Measurements from ENCODE around the gene OLR1. TPM values are rescaled to one million over a fixed set of nuclear protein-coding genes. Genes with fewer than 3 reads are reported as not detected.

The OLR1 gene
- total RNA-seq, 1 experiment from 2014 or later: not detected

DNA sequence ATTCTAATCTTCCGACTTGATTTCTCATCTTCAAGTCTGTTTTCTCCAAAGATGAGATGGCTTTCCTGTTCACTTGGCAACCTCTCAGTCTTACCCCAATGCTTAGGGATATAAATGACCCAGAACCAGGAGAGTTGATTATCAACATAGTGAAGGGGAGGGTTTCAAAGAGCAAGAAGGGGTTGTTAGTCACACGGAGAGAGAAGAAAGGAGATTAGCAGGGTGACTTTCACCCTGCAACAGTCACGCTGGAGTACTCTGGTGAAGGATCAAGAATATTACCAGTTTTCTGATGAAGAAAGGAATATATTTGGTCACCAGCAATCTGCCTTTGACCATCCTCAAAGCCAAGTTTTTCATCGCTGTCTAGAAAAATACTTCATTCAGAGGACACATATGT, 6.9 kb upstream of the OLR1 start, which contains the start of gene TMEM52B:
TMEM52B (plus strand) TSS at position 212 of the 400 bp plus-strand sequence. CDS start 543 bp downstream, outside the sequence.
- H3K4me3 Mint-ChIP-seq: no peak within 1 kb of the TSS
- ChIA-PET POLR2A (no interaction called here), CTCF (no interaction called here)
- ATAC-seq (no peak), DNase-seq (ENCODE audit: low spot score) (no peak)
- H3K27me3 Mint-ChIP-seq (ENCODE audit: low read depth): no peaks in the 10 kb centered on the region
- H3K36me3 Mint-ChIP-seq: no peaks in the 10 kb centered on the region
- peaks cover 11% of the 10 kb centered on the region for H3K4me1 Mint-ChIP-seq
- no peak within 1 kb of the TSS for H3K27ac Mint-ChIP-seq
- no peaks in the 10 kb centered on the region for H3K9me3 Mint-ChIP-seq
- TF ChIP-seq, protein P1, sequence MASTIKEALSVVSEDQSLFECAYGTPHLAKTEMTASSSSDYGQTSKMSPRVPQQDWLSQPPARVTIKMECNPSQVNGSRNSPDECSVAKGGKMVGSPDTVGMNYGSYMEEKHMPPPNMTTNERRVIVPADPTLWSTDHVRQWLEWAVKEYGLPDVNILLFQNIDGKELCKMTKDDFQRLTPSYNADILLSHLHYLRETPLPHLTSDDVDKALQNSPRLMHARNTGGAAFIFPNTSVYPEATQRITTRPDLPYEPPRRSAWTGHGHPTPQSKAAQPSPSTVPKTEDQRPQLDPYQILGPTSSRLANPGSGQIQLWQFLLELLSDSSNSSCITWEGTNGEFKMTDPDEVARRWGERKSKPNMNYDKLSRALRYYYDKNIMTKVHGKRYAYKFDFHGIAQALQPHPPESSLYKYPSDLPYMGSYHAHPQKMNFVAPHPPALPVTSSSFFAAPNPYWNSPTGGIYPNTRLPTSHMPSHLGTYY (CRISPR knock-in tag; IDR thresholded peaks at IDR 0.05): no peak
- TF ChIP-seq ESRRA (CRISPR knock-in tag; IDR thresholded peaks at IDR 0.05; ENCODE audit: borderline replicate concordance) (no peak), NFE2L1 (CRISPR knock-in tag; IDR thresholded peaks at IDR 0.05) (no peak), JAZF1 (CRISPR knock-in tag; IDR thresholded peaks at IDR 0.05) (no peak), OVOL2 (CRISPR knock-in tag; IDR thresholded peaks at IDR 0.05; ENCODE audit: borderline replicate concordance) (no peak), ZNF121 (CRISPR knock-in tag; IDR thresholded peaks at IDR 0.05) (no peak), FOXP1 (CRISPR knock-in tag; IDR thresholded peaks at IDR 0.05; ENCODE audit: borderline replicate concordance) (no peak), ZNF396 (CRISPR knock-in tag; IDR thresholded peaks at IDR 0.05; ENCODE audit: borderline replicate concordance) (no peak), CBFB (CRISPR knock-in tag; IDR thresholded peaks at IDR 0.05; ENCODE audit: low read depth) (no peak)
- TF ChIP-seq, protein P2, sequence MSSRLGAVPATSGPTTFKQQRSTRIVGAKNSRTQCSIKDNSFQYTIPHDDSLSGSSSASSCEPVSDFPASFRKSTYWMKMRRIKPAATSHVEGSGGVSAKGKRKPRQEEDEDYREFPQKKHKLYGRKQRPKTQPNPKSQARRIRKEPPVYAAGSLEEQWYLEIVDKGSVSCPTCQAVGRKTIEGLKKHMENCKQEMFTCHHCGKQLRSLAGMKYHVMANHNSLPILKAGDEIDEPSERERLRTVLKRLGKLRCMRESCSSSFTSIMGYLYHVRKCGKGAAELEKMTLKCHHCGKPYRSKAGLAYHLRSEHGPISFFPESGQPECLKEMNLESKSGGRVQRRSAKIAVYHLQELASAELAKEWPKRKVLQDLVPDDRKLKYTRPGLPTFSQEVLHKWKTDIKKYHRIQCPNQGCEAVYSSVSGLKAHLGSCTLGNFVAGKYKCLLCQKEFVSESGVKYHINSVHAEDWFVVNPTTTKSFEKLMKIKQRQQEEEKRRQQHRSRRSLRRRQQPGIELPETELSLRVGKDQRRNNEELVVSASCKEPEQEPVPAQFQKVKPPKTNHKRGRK (CRISPR knock-in tag; IDR thresholded peaks at IDR 0.05; ENCODE audit: borderline replicate concordance): no peak
- TF ChIP-seq, protein P3, sequence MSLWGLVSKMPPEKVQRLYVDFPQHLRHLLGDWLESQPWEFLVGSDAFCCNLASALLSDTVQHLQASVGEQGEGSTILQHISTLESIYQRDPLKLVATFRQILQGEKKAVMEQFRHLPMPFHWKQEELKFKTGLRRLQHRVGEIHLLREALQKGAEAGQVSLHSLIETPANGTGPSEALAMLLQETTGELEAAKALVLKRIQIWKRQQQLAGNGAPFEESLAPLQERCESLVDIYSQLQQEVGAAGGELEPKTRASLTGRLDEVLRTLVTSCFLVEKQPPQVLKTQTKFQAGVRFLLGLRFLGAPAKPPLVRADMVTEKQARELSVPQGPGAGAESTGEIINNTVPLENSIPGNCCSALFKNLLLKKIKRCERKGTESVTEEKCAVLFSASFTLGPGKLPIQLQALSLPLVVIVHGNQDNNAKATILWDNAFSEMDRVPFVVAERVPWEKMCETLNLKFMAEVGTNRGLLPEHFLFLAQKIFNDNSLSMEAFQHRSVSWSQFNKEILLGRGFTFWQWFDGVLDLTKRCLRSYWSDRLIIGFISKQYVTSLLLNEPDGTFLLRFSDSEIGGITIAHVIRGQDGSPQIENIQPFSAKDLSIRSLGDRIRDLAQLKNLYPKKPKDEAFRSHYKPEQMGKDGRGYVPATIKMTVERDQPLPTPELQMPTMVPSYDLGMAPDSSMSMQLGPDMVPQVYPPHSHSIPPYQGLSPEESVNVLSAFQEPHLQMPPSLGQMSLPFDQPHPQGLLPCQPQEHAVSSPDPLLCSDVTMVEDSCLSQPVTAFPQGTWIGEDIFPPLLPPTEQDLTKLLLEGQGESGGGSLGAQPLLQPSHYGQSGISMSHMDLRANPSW (CRISPR knock-in tag; conservative IDR thresholded peaks at IDR 0.05; ENCODE audit: low read depth): no peak
- TF ChIP-seq, protein P4, sequence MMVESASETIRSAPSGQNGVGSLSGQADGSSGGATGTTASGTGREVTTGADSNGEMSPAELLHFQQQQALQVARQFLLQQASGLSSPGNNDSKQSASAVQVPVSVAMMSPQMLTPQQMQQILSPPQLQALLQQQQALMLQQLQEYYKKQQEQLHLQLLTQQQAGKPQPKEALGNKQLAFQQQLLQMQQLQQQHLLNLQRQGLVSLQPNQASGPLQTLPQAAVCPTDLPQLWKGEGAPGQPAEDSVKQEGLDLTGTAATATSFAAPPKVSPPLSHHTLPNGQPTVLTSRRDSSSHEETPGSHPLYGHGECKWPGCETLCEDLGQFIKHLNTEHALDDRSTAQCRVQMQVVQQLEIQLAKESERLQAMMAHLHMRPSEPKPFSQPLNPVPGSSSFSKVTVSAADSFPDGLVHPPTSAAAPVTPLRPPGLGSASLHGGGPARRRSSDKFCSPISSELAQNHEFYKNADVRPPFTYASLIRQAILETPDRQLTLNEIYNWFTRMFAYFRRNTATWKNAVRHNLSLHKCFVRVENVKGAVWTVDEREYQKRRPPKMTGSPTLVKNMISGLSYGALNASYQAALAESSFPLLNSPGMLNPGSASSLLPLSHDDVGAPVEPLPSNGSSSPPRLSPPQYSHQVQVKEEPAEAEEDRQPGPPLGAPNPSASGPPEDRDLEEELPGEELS (CRISPR knock-in tag; IDR thresholded peaks at IDR 0.05): no peak
- TF ChIP-seq, protein P5, sequence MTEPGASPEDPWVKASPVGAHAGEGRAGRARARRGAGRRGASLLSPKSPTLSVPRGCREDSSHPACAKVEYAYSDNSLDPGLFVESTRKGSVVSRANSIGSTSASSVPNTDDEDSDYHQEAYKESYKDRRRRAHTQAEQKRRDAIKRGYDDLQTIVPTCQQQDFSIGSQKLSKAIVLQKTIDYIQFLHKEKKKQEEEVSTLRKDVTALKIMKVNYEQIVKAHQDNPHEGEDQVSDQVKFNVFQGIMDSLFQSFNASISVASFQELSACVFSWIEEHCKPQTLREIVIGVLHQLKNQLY (CRISPR knock-in tag; IDR thresholded peaks at IDR 0.05): no peak
- TF ChIP-seq, protein P6, sequence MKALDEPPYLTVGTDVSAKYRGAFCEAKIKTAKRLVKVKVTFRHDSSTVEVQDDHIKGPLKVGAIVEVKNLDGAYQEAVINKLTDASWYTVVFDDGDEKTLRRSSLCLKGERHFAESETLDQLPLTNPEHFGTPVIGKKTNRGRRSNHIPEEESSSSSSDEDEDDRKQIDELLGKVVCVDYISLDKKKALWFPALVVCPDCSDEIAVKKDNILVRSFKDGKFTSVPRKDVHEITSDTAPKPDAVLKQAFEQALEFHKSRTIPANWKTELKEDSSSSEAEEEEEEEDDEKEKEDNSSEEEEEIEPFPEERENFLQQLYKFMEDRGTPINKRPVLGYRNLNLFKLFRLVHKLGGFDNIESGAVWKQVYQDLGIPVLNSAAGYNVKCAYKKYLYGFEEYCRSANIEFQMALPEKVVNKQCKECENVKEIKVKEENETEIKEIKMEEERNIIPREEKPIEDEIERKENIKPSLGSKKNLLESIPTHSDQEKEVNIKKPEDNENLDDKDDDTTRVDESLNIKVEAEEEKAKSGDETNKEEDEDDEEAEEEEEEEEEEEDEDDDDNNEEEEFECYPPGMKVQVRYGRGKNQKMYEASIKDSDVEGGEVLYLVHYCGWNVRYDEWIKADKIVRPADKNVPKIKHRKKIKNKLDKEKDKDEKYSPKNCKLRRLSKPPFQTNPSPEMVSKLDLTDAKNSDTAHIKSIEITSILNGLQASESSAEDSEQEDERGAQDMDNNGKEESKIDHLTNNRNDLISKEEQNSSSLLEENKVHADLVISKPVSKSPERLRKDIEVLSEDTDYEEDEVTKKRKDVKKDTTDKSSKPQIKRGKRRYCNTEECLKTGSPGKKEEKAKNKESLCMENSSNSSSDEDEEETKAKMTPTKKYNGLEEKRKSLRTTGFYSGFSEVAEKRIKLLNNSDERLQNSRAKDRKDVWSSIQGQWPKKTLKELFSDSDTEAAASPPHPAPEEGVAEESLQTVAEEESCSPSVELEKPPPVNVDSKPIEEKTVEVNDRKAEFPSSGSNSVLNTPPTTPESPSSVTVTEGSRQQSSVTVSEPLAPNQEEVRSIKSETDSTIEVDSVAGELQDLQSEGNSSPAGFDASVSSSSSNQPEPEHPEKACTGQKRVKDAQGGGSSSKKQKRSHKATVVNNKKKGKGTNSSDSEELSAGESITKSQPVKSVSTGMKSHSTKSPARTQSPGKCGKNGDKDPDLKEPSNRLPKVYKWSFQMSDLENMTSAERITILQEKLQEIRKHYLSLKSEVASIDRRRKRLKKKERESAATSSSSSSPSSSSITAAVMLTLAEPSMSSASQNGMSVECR (CRISPR knock-in tag; IDR thresholded peaks at IDR 0.05; ENCODE audit: borderline replicate concordance): no peak
- TF ChIP-seq, protein P7, sequence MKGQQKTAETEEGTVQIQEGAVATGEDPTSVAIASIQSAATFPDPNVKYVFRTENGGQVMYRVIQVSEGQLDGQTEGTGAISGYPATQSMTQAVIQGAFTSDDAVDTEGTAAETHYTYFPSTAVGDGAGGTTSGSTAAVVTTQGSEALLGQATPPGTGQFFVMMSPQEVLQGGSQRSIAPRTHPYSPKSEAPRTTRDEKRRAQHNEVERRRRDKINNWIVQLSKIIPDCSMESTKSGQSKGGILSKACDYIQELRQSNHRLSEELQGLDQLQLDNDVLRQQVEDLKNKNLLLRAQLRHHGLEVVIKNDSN (CRISPR knock-in tag; IDR thresholded peaks at IDR 0.05): no peak
